ENCODE results near the gene CCDC148.

GRCh38 chr2:158391361-158391760 lies 65.2 kb downstream of the CCDC148 start:
- TF ChIP-seq POLR2AphosphoS5 (IDR thresholded peaks at IDR 0.05; ENCODE audit: low read depth) (no peak), CTCF (IDR thresholded peaks at IDR 0.05; ENCODE audit: insufficient read depth, low read length) (no peak), GABPA (IDR thresholded peaks at IDR 0.05; ENCODE audit: low read depth) (no peak), REST (IDR thresholded peaks at IDR 0.05; ENCODE audit: insufficient replicate concordance, low read depth) (no peak)

All from HL-60 (cell line).